Ureter (tissue), 1 donor: ENCODE results near the gene NINL. TPM values are rescaled to one million over a fixed set of nuclear protein-coding genes. Genes with fewer than 3 reads are reported as not detected.
"Not testable (repeated sequence)": the region's sequence is repeated elsewhere in the genome, so short reads cannot be mapped to it uniquely, and the experiment has no call there.

Experiments used
- DNase-seq: peaks from one replicate; pipeline ENCODE4 v3.0.0-alpha.2; 2020; ENCODE audit warnings: low spot score
- total RNA-seq: library from RNA; stranded (reverse); gene quantifications from one replicate; pipeline ENCODE4 v1.2.4, GENCODE V29; 2023
- donor health status: DM: yes; HTN: yes; CAD: no.

Gene NINL
- 11.3 TPM for total RNA-seq

DNA sequence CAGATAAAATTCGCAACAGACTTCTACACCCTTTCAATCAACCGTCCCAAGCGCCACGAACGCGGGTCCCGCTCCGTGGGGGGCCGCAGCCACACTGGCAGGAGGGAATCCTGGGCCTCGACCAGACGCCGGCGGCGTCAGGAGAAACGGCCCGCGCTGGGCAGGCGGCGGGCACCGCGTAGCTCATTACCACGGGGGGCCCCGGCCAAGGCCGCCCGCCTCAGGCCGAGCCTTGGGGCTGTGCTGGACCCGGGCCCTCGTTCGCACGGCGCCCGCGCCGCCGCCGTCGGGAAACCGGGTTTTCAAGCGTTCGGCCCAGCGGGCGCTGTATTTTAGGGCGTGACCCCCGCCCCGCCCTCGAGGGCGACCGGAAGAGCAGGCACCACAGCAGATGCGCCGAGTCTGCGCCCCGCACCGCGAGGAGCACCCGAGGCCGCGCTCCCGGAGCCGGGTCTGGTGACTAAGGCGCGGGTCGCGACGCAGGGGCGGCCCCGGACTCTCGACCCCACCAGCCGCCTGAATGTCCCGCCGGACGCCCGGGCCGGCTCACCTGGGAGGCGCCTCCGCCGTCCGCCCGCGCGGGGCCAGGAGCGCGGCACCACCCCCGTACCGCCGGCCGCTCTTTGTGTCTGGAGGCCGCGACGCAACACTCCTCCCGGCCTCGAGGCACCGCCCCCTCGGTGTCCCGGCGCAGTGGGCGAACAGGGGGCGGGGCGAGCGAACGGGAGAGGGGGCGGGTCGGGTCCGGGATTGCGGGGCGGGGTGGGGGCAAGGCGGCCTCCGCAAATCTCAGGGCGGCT lies at the start of gene NINL:
NINL (minus strand) TSS at position 627 of the 800 bp plus-strand sequence. CDS start 58,944 bp downstream, outside the sequence.
- DNase-seq = peak; percentile 44

DNA sequence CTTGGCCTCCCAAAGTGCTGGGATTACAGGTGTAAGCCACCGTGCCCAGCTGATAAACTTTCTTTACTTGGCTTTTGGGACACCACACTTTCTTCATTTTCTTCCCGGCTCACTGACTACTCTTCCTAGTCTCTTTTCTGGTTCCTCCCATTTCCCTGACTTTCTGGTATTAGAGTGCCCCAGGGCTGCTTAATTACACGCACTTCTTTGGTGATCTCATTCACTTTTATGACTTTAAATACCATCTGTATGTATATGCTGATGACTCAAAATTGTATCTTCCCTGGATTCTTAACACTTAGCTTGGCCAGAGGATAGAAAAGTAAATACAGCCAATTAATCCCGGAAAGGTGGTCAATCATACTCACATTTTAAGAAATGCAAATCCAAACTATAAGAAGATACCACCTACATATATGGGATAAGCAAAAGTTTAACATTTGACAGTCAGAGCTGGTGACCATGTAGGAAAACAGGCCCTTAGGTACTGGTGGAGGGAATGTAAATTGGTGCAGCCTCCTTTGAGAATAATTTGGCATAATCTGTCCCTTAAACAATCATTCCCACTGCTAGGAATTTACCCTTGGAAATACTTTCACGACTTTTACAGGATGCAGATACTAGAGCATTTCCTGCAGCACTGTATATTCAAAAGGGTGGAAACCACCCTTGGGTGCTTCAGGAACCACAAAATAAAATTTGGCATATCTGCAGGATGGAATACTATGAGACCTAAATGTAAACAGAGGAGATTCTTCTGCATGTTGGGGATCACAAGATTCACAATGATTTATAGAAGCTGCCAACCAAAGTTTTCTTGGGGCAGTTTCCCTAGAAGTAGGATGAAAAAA lies 47.8 kb upstream of the NINL start:
- DNase-seq = no peak

DNA sequence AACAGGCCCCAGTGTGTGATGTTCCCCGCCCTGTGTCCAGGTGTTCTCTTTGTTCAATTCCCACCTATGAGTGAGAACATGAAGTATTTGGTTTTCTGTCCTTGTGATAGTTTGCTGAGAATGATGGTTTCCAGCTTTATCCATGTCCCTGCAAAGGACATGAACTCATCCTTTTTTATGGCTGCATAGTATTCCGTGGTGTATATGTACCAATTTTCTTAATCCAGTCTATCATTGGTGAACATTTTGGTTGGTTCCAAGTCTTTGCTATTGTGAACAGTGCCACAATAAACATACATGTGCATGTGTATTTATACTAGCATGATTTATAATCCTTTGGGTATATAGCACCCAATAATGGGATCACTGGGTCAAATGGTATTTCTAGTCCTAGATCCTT lies 45.3 kb upstream of the NINL start:
- not testable (repeated sequence) for DNase-seq

DNA sequence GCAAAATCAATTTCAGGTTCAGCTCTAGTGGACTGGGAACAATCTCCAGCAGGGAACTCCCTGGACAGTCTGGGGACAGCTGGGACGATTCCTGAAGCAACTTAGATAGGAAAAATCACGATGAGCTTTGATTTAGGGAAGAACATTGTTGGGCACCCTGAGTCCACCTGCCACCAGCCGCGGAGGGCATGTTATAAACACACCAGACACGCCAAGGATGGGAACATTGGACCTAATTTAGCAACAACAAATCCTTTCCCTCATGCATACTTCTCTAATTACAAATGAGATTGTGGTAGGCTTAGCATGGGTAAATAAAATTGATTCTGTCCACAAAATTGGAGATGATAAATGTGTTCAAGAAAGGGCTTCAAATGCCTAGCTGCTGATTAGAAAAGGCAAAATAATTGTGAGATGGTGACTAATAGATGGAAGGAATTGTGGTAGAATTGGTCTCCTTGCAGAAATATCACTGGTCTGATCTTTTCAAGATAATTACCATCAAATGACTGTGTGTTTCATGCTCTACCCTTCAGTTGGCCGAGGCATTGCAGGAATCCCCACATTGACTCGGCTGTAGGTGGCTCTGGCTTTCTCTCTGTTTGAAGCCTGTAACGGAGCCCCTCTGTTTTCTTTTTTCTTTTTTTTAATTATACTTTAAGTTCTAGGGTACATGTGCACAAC lies 44.6 kb upstream of the NINL start:
- no peak for DNase-seq

DNA sequence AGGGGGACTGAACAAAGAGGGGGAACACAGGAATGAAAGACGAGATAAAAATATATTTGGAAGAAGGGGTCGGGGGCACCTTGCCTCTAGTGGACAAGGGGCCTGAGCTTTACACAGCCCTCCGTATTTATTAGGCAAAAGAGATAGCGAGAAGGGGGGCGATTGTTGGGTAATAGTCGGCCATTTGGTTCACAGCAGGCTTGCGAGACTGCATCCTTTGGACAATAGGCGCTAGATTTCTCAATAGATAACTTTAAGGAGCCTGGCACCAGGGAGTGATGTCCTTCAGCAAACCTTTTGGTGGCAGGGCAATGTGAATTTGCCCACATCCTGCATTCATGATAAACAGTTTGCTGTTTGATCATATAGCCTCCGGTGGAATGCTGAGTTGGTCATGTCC lies 41.4 kb upstream of the NINL start:
- DNase-seq = no peak

DNA sequence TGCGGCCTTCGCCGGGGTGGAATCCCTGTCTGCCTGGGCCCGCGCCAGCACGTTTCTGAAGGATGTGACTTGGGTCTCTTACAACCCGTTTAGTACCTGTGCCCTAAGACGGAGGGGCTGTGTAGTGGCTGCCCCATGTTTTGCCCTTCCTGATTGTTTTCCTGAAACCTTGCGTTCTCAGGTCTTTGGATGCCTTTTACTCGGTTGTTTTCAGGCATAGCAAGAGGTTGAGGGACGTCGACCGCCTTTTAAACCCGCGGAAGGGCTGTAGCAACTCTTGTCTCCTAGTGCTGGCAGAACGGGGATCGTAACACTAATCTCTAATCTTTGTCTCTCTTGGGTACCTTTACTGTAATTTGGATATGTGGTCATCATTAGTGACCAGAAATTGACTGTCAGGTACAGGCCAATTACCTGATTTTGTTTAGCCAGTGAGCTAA lies 39.2 kb upstream of the NINL start:
- no peak for DNase-seq

DNA sequence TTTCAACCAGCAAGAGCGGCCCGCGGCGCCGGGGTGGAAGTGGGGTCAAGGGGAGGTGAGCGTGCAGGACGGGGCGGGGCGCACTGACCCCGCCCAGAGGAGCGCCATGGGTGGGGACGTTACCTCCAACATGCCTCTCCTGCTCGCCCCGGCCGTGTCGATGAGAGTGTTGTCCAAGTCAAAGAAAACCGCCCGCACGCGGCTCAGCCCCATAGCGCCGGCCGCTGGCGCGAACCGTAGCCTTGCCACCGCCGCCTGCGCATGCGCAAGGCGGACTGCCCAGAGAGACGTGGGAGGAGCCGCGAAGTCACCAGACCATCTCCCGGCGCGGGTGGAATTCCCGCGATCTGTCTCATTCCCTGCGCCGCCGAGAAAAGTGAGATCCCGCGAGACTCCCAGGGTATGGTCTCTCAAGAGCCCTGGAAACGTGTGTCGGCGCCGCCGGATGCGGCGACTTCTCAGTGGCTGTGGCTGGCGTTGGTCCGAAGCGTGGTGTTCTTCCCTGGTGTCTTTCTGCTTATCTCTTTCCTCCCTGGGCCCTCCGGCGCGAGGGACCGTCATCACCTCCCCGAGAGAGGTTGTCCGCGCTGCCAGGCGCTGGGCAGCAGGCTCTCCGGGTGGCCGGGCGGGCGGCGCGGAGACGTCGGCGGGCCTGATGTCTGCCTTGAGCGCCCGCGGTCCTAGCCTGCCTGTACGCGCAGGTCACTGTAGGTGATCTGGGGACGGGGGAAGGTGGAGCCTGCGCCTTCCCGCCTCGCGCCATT lies 38.6 kb upstream of the NINL start, which contains the start of gene NANP:
NANP (minus strand) TSS at position 279 of the 764 bp plus-strand sequence; CDS start at position 213, 66 bp downstream.
- DNase-seq = peak; percentile 97

DNA sequence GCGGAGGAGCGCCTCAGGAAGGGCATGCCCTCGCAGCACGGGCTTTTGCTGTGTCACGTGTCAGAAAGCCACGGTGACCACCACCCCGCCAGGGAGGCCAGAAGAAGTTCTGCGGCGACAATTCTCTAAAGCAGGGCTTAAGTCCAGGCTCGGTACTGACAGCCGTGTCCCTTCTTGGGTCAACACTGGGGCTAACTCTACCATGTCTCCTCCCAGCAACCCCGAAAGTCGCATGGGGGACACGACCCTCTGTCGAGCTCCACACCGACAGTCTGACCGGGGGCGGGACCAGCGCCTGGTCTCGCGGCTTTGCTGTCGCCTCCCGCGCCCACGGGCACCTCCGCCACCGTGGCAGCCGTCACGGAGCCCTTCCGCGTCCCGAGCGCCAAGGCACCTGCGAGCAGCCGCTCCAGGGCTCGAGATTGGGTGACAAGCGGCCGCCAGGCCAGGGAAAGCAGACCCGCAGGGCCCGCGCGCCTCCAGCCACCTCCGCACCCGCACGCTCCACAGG lies 37.9 kb upstream of the NINL start:
- peak; percentile 54 for DNase-seq

DNA sequence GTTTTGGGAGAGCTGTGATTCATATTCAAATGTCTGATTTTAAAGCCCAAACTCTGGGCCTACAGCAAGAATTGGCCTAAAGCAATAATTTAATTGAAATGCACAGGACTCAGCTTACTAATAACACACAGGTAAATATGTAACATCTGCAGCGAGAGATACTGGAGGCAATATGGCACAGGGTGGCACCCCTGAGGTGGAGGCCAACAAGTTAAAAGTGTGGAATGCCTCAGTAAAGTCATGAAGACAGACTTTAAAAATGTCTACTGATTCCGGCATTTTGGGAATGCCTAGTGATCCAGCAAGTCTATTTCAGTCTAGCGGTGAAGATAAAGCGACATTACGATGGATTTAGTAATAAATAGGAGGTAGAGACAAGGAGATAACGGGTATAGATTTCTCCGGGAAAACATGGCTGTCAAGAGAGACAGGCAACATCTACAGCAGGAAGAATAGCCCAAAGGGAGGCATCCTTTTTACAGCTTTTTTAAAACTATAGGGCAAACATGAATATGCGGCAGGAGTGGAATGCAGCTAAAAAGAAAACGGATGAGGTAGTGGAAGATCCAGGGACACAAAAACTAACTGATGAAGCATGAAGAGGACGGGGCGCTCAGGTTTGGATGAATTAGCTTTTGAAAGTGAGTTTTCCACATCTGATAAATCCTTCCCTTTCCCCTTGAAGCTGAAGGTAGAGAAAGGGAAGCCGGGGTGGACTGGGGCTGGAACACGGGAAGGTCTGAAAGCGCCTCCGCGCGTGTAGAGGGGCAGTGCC lies 37.3 kb upstream of the NINL start:
- DNase-seq = no peak

DNA sequence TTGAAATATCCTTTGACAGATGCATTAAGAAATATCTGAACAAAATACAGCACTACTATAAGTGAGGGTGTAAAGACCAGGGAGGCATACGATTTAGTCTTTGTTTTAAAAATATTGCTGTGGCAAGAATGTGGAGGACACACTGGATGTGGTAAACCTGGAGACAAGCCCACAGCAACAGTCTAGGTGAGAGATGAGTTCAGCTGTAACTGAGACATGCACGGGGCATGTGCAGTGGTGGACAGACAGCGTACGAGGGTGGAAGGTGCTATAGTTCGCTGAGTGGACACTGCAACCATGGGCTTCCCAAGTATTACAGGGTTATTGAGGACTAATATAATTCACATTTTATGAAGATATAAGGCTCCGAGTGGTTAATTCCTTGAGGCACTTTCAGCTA lies 36.7 kb upstream of the NINL start:
- no peak for DNase-seq

DNA sequence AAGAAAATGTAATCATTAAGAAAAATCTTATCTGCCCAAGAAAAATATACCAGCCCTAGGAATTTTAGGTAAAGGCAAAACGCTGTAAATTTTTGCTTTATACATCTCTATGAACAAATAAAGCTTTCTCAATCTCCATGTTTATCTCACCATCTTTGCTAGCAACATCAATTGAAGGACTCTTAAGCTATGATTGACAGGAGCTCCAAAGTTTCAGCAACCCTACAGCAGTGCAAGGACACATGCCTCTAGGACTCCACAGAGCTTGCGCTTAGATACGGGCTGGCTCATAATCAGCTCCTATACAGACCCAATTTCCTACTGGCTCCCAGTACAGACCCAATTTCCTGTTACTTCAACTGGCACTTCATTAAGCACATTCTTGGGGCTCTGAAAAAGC lies 34.2 kb upstream of the NINL start:
- no peak for DNase-seq

DNA sequence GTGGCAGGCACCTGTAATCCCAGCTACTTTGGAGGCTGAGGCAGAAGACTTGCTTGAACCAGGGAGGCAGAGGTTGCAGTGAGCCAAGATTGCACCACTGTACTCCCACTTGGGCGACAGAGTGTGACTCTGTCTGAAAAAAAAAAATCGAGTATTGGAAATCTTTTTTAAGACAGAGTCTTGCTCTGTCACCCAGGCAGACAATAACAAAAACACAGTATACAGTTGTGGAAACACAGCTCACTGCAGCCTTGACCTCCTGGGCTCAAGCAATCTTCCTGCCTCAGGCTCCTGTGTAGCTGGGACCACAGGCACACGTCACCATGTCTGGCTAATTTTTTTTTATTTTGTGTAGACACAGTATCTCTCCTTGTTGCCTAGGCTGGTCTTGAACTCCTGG lies 23.4 kb upstream of the NINL start:
- no peak for DNase-seq

DNA sequence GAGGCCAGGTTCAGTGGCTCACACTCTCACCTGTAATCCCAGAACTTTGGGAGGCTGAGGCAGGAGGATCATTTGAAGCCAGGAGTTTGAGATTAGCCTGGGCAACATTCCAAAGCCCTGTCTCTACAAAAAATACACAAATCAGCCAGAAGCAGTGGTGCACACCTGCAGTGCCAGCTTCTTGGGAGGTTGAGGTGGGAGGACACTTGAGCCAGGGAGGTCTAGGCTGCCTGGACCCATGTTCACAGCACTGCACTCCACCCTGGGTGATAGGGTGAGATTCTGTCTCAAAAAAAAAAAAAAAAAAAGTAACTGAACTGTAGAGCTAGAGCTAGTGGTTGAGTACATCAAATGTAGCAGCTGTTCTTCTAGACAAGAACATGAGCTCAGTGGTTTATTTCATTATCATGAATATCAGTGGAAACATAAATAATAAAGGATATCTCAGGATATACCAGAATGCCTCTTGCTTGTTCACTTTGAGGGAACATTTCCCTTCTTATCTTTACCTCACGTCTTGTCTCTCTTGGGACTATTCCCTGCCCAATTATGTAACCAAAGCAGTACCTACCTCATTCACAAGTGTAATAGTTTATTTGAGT lies 20.9 kb upstream of the NINL start:
- DNase-seq = no peak

DNA sequence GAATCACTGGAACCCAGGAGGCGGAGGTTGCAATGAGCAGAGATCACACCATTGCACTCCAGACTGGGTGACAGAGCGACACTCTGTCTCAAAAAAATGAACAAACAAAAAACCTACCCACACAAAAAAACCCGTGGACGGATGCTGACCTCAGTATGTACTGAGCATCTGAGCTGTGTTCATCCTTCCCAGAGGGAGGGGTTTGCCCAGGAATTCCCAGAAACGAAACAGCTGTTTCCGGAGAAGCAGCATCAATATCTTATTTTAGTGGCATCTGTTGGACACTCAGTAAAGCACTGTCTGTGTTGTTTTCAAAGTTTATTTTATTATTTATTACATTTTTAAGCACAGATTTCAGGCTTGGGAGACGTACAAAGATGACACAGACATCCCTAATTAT lies 19.8 kb upstream of the NINL start:
- DNase-seq = no peak

DNA sequence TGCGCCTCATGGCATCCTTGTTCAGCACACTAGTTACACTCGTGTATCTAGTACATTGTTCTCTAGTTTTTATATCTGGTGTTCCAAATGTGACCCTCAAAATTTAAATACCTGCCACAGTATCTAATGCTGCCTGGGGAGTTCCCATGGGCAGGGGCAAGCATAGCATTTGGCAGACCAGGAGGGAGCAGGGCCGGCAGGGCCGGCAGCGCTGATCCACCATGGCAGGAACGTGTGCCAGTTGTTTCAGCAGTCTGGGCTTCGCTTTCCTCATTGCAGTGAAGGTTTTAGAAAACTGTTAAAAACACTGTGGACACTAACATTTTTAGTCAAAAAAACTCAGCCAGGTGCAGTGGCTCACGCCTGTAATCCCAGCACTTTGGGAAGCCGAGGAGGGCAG lies 19.3 kb upstream of the NINL start:
- DNase-seq = no peak

DNA sequence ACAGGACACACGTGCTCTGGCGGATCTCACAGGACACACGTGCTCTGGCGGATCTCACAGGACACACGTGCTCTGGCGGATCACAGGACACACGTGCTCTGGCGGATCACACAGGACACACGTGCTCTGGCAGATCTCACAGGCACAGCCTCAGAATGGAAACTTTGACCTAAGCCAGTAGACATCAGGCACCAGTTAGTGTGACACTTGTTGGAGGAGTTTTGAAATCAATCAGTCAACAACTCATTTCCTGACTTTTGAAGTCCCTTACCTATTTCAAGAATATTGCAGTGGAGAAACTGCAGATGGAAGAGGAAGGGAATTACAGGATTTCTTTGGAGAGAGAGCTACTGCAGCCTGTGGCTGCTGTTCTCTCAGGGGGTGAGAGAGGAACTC lies 17.6 kb upstream of the NINL start:
- not testable (repeated sequence) for DNase-seq

DNA sequence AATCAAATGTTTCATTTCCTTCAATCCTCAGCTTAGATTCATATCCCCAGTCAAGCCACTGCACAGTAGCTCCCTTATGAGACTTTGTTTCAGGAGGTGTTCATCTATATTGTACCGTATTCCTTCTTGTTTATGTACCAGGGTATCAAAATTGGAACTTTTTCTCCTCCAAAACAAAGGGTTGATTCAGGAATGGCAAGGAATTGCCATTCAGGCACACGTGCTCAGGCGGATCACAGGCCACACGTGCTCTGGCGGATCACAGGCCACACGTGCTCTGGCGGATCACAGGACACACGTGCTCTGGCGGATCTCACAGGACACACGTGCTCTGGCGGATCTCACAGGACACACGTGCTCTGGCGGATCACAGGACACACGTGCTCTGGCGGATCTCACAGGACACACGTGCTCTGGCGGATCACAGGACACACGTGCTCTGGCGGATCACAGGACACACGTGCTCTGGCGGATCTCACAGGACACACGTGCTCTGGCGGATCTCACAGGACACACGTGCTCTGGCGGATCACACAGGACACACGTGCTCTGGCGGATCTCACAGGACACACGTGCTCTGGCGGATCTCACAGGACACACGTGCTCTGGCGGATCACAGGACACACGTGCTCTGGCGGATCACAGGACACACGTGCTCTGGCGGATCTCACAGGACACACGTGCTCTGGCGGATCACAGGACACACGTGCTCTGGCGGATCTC lies 17.0 kb upstream of the NINL start:
- DNase-seq = not testable (repeated sequence)

DNA sequence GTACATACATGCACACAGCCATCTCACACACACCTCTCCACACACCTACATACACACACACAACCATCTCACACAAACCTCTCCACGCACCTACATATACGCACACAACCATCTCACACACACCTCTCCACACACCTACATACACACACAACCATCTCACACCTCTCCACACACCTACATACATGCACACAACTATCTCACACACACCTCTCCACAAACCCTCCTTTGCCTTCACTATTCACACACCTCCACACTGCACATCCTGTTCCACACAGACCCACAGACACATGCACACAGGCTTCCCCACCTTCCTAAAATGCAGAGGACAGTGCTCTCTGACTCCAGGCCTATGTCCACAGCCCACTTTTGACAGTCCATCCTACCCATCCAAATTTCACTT lies 16.3 kb upstream of the NINL start:
- DNase-seq = no peak

DNA sequence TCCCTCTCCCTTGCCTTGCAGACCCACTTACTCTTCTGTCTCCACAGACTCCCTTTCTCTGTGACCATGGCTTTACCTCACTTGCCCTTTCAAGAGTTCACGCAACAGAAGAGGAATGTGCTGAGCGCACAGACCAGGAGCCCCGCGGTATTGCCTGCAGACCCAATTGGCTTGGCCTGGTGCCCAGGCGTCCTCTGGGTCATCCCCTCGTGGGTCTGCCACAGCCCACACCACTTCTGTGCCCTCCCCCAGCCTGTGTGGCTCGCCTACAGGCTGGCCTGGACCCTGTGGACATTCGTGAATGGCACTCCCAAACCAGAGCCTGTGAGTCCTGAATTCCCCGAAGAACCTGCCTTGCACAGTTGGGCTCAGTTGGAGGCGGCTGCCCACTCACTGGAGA lies 15.3 kb upstream of the NINL start:
- no peak for DNase-seq
